Measurements from ENCODE around the gene TTC6.

TTC6 gene

GRCh38 chr14:37616853-37617252 is 21.4 kb downstream of the TTC6 start:
- TF ChIP-seq GATA2 (IDR thresholded peaks at IDR 0.05; ENCODE audit: low read depth, low read length) (no peak), GATA3 (IDR thresholded peaks at IDR 0.05; ENCODE audit: low read depth, low read length) (no peak)

- no peak for TF ChIP-seq GATA2 (IDR thresholded peaks at IDR 0.05; ENCODE audit: low read depth, low read length)
Measured at GRCh38 chr14:37617864-37618365, 22.5 kb downstream of the TTC6 start.

GRCh38 chr14:37618498-37619028 is 23.1 kb downstream of the TTC6 start:
- TF ChIP-seq GATA2 (IDR thresholded peaks at IDR 0.05; ENCODE audit: low read depth, low read length): no peak
- TF ChIP-seq GATA3 (IDR thresholded peaks at IDR 0.05; ENCODE audit: low read depth, low read length): no peak

- TF ChIP-seq GATA2 (IDR thresholded peaks at IDR 0.05; ENCODE audit: low read depth, low read length) (no peak), GATA3 (IDR thresholded peaks at IDR 0.05; ENCODE audit: low read depth, low read length) (no peak)
Measured at GRCh38 chr14:37620856-37621255, 25.4 kb downstream of the TTC6 start.

- TF ChIP-seq GATA3 (IDR thresholded peaks at IDR 0.05; ENCODE audit: low read depth, low read length) (no peak), GATA2 (IDR thresholded peaks at IDR 0.05; ENCODE audit: low read depth, low read length) (no peak)
Measured at GRCh38 chr14:37622231-37622923, 26.9 kb downstream of the TTC6 start.

GRCh38 chr14:37623426-37623951 is 28.1 kb downstream of the TTC6 start:
- TF ChIP-seq GATA2 (IDR thresholded peaks at IDR 0.05; ENCODE audit: low read depth, low read length): no peak
- no peak for TF ChIP-seq GATA3 (IDR thresholded peaks at IDR 0.05; ENCODE audit: low read depth, low read length)

GRCh38 chr14:37623971-37624370 is 28.5 kb downstream of the TTC6 start:
- TF ChIP-seq GATA2 (IDR thresholded peaks at IDR 0.05; ENCODE audit: low read depth, low read length) (no peak), GATA3 (IDR thresholded peaks at IDR 0.05; ENCODE audit: low read depth, low read length) (no peak)

GRCh38 chr14:37625597-37626595 is 30.5 kb downstream of the TTC6 start:
- TF ChIP-seq GATA2 (IDR thresholded peaks at IDR 0.05; ENCODE audit: low read depth, low read length) (no peak), GATA3 (IDR thresholded peaks at IDR 0.05; ENCODE audit: low read depth, low read length) (no peak)

GRCh38 chr14:37637341-37637740 is 41.9 kb downstream of the TTC6 start:
- TF ChIP-seq GATA2 (IDR thresholded peaks at IDR 0.05; ENCODE audit: low read depth, low read length) (no peak), GATA3 (IDR thresholded peaks at IDR 0.05; ENCODE audit: low read depth, low read length) (no peak)

GRCh38 chr14:37638599-37638998 is 43.2 kb downstream of the TTC6 start:
- no peak for TF ChIP-seq GATA2 (IDR thresholded peaks at IDR 0.05; ENCODE audit: low read depth, low read length)
- no peak for TF ChIP-seq GATA3 (IDR thresholded peaks at IDR 0.05; ENCODE audit: low read depth, low read length)

GRCh38 chr14:37641117-37641516 is 45.7 kb downstream of the TTC6 start:
- TF ChIP-seq GATA3 (IDR thresholded peaks at IDR 0.05; ENCODE audit: low read depth, low read length) (no peak), GATA2 (IDR thresholded peaks at IDR 0.05; ENCODE audit: low read depth, low read length) (no peak)

- TF ChIP-seq GATA3 (IDR thresholded peaks at IDR 0.05; ENCODE audit: low read depth, low read length) (no peak), GATA2 (IDR thresholded peaks at IDR 0.05; ENCODE audit: low read depth, low read length) (no peak)
Measured at GRCh38 chr14:37642125-37642524, 46.7 kb downstream of the TTC6 start.

GRCh38 chr14:37643701-37644100 is 48.3 kb downstream of the TTC6 start:
- TF ChIP-seq GATA2 (IDR thresholded peaks at IDR 0.05; ENCODE audit: low read depth, low read length) (no peak), GATA3 (IDR thresholded peaks at IDR 0.05; ENCODE audit: low read depth, low read length) (no peak)

Data from SH-SY5Y (cell line).